ENCODE results near the gene BZW2.
A peak's percentile ranks its signal among the peaks of the same experiment; 100 is the strongest.

The BZW2 gene

GRCh38 chr7:16616542-16616941 lies 29.4 kb upstream of the BZW2 start:
- Histone ChIP-seq H3K27me3 (replicated peaks; ENCODE audit: control insufficient read depth, insufficient read depth, low read length) (no peaks in the 10 kb centered on the region), H3K4me3 (replicated peaks; ENCODE audit: low read depth, low read length) (no peak overlapping the region), H3K36me3 (ENCODE audit: control insufficient read depth, insufficient read depth, low read length) (no peaks in the 10 kb centered on the region)
- no peak for DNase-seq (ENCODE audit: extremely low read depth, insufficient read length)
- TF ChIP-seq CTCF (IDR thresholded peaks at IDR 0.05; ENCODE audit: insufficient read depth, low read length, poor library complexity, severe bottlenecking) = no peak

- DNase-seq (ENCODE audit: extremely low read depth, insufficient read length) = peak; percentile 64
- no peaks in the 10 kb centered on the region for H3K27me3 ChIP-seq (replicated peaks; ENCODE audit: control insufficient read depth, insufficient read depth, low read length)
- H3K4me3 ChIP-seq (replicated peaks; ENCODE audit: low read depth, low read length) = no peak overlapping the region
- H3K36me3 ChIP-seq (ENCODE audit: control insufficient read depth, insufficient read depth, low read length) = no peaks in the 10 kb centered on the region
- no peak for TF ChIP-seq CTCF (IDR thresholded peaks at IDR 0.05; ENCODE audit: insufficient read depth, low read length, poor library complexity, severe bottlenecking)
Measured at GRCh38 chr7:16619979-16620408, 26.0 kb upstream of the BZW2 start.

GRCh38 chr7:16626388-16626787 lies 19.6 kb upstream of the BZW2 start:
- H3K27me3 ChIP-seq (replicated peaks; ENCODE audit: control insufficient read depth, insufficient read depth, low read length) = no peaks in the 10 kb centered on the region
- no peak overlapping the region for H3K4me3 ChIP-seq (replicated peaks; ENCODE audit: low read depth, low read length)
- TF ChIP-seq CTCF (IDR thresholded peaks at IDR 0.05; ENCODE audit: insufficient read depth, low read length, poor library complexity, severe bottlenecking) = no peak
- DNase-seq (ENCODE audit: extremely low read depth, insufficient read length) = no peak
- H3K36me3 ChIP-seq (ENCODE audit: control insufficient read depth, insufficient read depth, low read length) = no peaks in the 10 kb centered on the region

- H3K4me3 ChIP-seq (replicated peaks; ENCODE audit: low read depth, low read length) = no peak overlapping the region
- H3K36me3 ChIP-seq (ENCODE audit: control insufficient read depth, insufficient read depth, low read length) = no peaks in the 10 kb centered on the region
- H3K27me3 ChIP-seq (replicated peaks; ENCODE audit: control insufficient read depth, insufficient read depth, low read length) = no peaks in the 10 kb centered on the region
- DNase-seq (ENCODE audit: extremely low read depth, insufficient read length) = no peak
- TF ChIP-seq CTCF (IDR thresholded peaks at IDR 0.05; ENCODE audit: insufficient read depth, low read length, poor library complexity, severe bottlenecking) = no peak
Measured at GRCh38 chr7:16627236-16627635, 18.7 kb upstream of the BZW2 start.

- H3K4me3 ChIP-seq (replicated peaks; ENCODE audit: low read depth, low read length) = no peak overlapping the region
- TF ChIP-seq CTCF (IDR thresholded peaks at IDR 0.05; ENCODE audit: insufficient read depth, low read length, poor library complexity, severe bottlenecking) = no peak
- no peaks in the 10 kb centered on the region; the same call in 1 of the 2 replicates for H3K27me3 ChIP-seq (replicated peaks; ENCODE audit: control insufficient read depth, insufficient read depth, low read length)
- no peaks in the 10 kb centered on the region for H3K36me3 ChIP-seq (ENCODE audit: control insufficient read depth, insufficient read depth, low read length)
- DNase-seq (ENCODE audit: extremely low read depth, insufficient read length) = no peak
Measured at GRCh38 chr7:16630654-16631053, 15.3 kb upstream of the BZW2 start.

GRCh38 chr7:16634271-16634738 lies 11.7 kb upstream of the BZW2 start:
- no peak overlapping the region for H3K4me3 ChIP-seq (replicated peaks; ENCODE audit: low read depth, low read length)
- no peak for DNase-seq (ENCODE audit: extremely low read depth, insufficient read length)
- TF ChIP-seq CTCF (IDR thresholded peaks at IDR 0.05; ENCODE audit: insufficient read depth, low read length, poor library complexity, severe bottlenecking) = no peak
- H3K36me3 ChIP-seq (ENCODE audit: control insufficient read depth, insufficient read depth, low read length) = no peaks in the 10 kb centered on the region
- no peaks in the 10 kb centered on the region; the same call in 1 of the 2 replicates for H3K27me3 ChIP-seq (replicated peaks; ENCODE audit: control insufficient read depth, insufficient read depth, low read length)

All from GM06990 (cell line).